Measurements from ENCODE around the gene MCRIP2.

The MCRIP2 gene

GRCh38 chr16:672371-672770 lies 30.7 kb downstream of the MCRIP2 start:
- DNase-seq = no peak

GRCh38 chr16:672851-673250 lies 31.2 kb downstream of the MCRIP2 start:
- no peak for DNase-seq

GRCh38 chr16:673399-673991 lies 31.9 kb downstream of the MCRIP2 start:
- DNase-seq = no peak

GRCh38 chr16:674214-674881 lies 32.7 kb downstream of the MCRIP2 start:
- DNase-seq = no peak

GRCh38 chr16:674968-675883 lies 33.6 kb downstream of the MCRIP2 start, which contains the start of gene RHBDL1:
TSS of gene RHBDL1 (plus strand) at chr16:675671. CDS start at chr16:675791, 120 bp downstream.
- no peak for DNase-seq

- DNase-seq = no peak
Observed at GRCh38 chr16:675884-676564, 34.4 kb downstream of the MCRIP2 start.

- DNase-seq = no peak
Observed at GRCh38 chr16:676565-676902, 34.9 kb downstream of the MCRIP2 start.

- DNase-seq = peak; percentile 38 to 65
Observed at GRCh38 chr16:676913-677312, 35.3 kb downstream of the MCRIP2 start.

- DNase-seq = peak; percentile 27 to 54
Observed at GRCh38 chr16:677316-678190, 35.9 kb downstream of the MCRIP2 start.

- no peak for DNase-seq
Observed at GRCh38 chr16:678209-678857, 36.7 kb downstream of the MCRIP2 start.

- DNase-seq = peak; percentile 35 to 41
Observed at GRCh38 chr16:678858-679813, 37.5 kb downstream of the MCRIP2 start.

- DNase-seq = peak; percentile 75 to 85
Observed at GRCh38 chr16:679814-680624, 38.4 kb downstream of the MCRIP2 start, which contains the start of gene STUB1. TSS of gene STUB1 (plus strand) at chr16:680410. CDS start at chr16:680526, 116 bp downstream.

GRCh38 chr16:680625-680945 lies 39.0 kb downstream of the MCRIP2 start:
- DNase-seq = no peak

GRCh38 chr16:680967-681745 lies 39.5 kb downstream of the MCRIP2 start:
- DNase-seq = peak in 1 of 2 experiments; percentile 38

GRCh38 chr16:681746-682427 lies 40.3 kb downstream of the MCRIP2 start:
- no peak for DNase-seq

- no peak for DNase-seq
Observed at GRCh38 chr16:682493-683395, 41.1 kb downstream of the MCRIP2 start.
